Lower leg skin (tissue), 3 donors: ENCODE results near the gene ADAMTS14.

Experiments
- POLR2A ChIP-seq, 2 donors: fragments of 450-650 bp; IDR thresholded peaks; one replicate each; pipeline ENCODE4 v1.6.1; 2016 to 2017; ENCODE audit warnings: antibody characterized with exemption in 2 of 2, mild to moderate bottlenecking in 1 of 2, moderate library complexity in 1 of 2
- TF ChIP-seq, protein P1 (sequence below), 3 donors: fragments of 450-650 bp; IDR thresholded peaks; one replicate each; pipeline ENCODE4 v1.5.1; 2016; ENCODE audit warnings: antibody characterized with exemption in 3 of 3, mild to moderate bottlenecking in 3 of 3, moderate library complexity in 2 of 3

GRCh38 chr10:70752571-70752970, 80.3 kb downstream of the ADAMTS14 start:
- TF ChIP-seq POLR2A (IDR thresholded peaks at IDR 0.05), result no peak
- TF ChIP-seq, protein P1, sequence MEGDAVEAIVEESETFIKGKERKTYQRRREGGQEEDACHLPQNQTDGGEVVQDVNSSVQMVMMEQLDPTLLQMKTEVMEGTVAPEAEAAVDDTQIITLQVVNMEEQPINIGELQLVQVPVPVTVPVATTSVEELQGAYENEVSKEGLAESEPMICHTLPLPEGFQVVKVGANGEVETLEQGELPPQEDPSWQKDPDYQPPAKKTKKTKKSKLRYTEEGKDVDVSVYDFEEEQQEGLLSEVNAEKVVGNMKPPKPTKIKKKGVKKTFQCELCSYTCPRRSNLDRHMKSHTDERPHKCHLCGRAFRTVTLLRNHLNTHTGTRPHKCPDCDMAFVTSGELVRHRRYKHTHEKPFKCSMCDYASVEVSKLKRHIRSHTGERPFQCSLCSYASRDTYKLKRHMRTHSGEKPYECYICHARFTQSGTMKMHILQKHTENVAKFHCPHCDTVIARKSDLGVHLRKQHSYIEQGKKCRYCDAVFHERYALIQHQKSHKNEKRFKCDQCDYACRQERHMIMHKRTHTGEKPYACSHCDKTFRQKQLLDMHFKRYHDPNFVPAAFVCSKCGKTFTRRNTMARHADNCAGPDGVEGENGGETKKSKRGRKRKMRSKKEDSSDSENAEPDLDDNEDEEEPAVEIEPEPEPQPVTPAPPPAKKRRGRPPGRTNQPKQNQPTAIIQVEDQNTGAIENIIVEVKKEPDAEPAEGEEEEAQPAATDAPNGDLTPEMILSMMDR (IDR thresholded peaks at IDR 0.05), result no peak
